GM21390 (cell line): Measurements from ENCODE around the gene RABGAP1.

Experiments used
- ATAC-seq: cut with Tn5 transposase; IDR thresholded peaks from one replicate; pipeline ENCODE4 v1.9.1; 2021; ENCODE audit not compliant: unreplicated experiment

Gene RABGAP1

GRCh38 chr9:123074628-123075027 is 133.8 kb downstream of the RABGAP1 start:
- ATAC-seq, result no peak

DNA sequence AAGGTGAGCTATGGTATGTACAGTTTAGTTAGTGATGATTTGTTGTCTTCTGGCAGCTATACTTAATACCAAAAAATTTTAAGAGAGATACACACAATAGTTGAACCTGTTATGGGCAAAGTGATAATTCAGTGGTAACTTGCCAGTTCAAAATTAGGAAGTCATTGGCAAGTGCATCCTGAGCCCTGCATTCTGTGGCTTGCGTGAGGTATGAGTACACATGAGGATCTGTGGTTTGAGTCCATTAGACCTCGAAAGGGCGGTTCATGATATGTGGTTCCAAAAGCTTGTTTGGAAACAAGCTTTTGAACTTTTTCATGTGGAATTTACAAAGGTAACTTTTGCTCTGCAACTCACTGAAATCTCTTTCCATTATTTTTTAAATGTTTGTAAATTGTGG is 139.6 kb downstream of the RABGAP1 start:
- no peak for ATAC-seq

GRCh38 chr9:123081824-123082223 is 141.0 kb downstream of the RABGAP1 start:
- no peak for ATAC-seq

DNA sequence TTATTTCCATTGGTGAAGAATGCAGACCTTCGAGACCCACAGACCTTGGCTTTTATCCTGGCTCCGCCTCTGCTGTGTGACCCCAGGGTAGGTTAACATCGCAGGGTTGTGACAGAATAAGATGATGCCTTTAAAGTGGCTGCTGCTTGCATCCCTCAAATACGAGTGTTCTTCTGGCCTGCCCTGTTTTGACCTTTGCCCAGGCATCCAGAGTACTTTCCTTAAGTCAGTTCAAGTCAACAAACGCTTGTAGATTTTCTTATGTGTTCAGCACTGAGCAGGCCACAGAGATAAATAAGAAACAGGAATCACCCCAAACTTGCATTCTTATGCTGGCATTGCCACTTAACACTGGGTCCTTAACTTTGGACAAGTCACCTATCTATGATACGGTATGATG is 142.9 kb downstream of the RABGAP1 start:
- no peak for ATAC-seq

GRCh38 chr9:123084256-123084655 is 143.4 kb downstream of the RABGAP1 start:
- no peak for ATAC-seq

DNA sequence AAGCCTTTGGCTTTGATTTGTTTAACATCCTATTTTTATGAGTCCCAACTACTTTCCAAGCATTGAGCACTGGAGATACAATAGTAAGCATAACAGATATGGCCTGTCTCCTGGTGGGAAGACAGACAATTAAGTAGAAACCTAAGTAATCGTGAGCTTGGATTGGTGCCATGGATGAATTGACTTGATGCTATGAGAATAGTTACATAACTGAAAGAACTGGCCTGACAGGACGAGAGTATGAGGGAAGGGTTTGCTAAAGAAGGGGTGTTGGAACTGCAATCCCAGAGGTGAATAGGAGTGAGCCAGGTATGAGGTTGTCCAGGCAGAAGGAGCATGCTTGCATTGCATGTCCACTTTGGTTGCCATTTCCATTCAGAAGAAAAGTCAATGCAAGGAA is 145.1 kb downstream of the RABGAP1 start:
- no peak for ATAC-seq

GRCh38 chr9:123087359-123087888 is 146.6 kb downstream of the RABGAP1 start:
- no peak for ATAC-seq

DNA sequence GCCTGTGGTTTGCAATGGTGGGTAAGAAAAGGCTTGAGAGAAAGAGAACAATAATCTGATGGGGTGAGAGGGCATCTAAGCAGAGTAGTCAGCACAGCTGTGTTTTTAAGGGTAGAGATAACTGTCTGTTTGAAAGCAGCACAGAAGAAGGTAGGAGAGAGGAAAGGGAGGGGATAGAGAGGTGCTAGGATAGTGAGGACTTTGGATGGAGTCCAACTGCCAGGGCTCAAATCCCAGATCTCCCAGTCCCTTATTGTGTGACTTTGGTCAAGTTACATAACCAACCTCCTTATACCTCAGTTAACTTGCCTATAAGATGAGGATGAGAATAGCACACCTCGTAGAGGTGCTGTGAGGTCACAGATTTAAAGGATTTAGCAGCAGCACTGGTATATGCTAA is 148.2 kb downstream of the RABGAP1 start:
- no peak for ATAC-seq

DNA sequence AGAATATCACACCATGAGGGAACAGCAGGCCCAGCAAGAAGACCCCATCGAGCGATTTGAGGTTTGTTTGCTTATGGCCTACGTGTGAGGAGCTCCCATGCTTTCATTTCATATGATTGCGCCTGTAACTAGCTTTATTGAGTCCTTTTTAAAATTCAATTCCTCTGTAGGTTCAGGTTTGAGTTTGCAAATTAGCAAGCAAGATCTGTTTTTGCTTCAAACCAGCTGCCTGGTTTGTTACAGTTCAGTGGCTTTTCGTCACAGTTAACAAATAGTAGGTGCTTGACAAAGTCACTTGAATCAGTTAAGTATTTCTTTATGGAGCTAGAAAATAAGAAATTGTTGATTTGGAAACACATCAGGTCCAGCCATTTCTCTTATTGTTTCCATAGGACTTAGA is 149.0 kb downstream of the RABGAP1 start:
- ATAC-seq, result no peak

DNA sequence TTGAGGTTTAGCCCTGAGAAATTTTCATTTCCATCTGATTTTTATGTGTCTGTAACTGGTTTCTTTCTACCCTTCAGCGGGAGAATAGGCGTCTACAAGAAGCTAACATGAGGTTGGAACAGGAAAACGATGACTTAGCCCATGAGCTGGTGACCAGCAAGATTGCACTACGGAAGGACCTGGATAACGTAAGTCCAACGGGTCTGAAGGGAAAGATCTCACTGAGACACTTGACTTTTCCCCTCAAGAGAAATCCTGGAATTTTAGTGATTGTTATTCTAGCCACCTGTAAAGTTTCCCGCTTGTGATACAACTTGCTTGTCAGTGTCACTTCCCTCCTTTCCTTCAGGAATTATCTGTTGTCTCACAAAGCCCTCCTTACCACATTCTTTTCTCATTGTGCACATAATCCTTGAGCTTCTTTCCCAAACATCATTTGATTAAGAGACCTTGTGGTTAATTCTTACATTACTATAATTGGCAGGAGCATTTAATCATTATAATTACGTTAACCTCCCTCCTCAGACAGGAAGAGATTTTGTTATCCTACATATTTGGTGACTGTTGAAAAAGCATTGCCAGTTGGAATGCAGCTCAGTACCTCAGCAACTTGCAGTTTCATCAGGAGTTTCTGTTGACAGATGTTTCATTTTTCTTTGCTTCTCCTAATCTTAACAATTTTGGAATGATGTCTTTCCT is 149.5 kb downstream of the RABGAP1 start:
- ATAC-seq, result no peak

GRCh38 chr9:123090956-123091355 is 150.1 kb downstream of the RABGAP1 start:
- no peak for ATAC-seq

DNA sequence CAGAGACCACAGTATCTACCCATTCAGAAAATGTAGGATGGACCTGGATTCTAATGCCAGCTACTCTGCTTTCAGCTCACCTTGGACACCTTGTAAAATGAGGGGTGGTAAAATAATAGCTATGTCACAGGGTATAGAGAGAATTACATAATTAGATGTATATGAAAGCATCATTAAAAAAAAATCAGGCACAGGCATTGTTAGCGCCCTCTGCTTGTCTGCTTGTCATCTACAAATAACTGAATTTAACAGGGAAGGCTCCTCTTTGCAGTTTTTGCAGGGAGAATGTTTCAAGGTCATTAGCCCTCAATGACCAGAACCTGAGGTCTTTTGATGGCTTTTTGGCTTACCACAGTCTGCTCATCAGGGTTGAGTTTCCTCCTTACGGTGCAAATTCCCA is 150.6 kb downstream of the RABGAP1 start:
- no peak for ATAC-seq

DNA sequence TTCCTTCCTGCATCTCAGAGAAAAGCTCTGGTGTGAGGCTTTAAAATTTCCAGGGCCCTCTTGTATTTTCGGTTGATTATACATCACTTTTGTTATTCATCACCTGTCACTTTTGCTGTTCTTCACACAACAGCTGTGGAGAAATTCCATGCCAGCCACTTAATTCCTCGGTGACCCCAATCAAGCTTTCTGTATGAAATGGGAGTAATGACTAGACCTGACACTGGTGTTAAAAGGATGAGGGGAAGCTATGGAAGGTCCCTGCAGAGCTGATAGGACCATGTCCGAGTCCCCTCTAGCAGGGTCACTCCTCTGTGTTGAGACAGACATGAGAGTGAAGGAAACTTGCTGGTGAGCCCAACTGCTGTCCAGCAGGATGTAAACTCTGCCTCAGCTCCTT is 152.3 kb downstream of the RABGAP1 start:
- no peak for ATAC-seq

- no peak for ATAC-seq
Observed at GRCh38 chr9:123096987-123097386, 156.2 kb downstream of the RABGAP1 start.

DNA sequence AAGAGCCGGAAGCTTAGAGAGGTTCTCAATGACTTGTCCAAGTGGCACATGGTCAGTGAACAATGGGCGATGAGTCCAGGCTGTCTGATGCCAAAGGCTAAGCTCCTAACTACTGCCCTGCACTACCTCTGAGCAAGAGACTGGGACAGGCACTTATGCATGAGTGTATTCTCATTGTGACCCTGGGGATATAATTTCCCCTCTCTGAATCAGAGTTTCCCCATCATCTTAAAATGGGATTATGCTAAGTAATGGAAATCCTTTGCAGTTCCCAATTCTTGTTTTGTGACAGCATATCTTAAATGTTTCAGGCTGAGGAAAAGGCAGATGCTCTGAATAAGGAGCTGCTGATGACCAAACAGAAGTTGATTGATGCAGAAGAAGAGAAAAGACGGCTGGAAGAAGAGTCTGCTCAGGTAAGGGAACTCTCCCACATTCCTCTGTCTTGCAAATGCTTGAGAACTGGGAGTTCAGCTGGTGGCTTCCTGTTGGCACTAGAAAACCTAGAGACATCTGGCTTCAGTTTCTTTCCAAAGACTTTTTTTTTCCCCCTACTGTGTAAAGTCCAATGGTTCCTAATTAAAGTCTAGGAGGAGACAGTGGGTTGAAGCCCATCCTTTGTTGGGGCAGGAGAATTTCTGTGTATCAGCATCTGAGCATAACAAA is 156.7 kb downstream of the RABGAP1 start:
- no peak for ATAC-seq

DNA sequence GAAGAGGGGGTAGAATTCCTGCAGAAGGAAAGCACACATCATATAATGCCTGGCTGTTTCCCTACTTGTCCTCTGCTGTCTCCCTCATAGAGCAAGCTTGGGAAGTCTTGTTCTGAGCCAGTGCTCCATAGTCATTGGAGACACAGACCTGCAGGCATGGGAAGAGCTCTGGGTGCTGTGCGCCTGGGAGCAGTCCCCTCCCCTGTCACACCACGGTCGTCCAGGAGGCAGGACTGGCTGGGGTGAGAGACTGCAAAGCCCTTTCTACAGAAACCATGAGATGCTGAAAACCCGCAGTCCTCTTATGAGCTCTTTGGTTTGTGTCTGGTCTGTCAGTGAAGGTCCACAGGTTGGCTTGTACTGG is 157.3 kb downstream of the RABGAP1 start:
- no peak for ATAC-seq

DNA sequence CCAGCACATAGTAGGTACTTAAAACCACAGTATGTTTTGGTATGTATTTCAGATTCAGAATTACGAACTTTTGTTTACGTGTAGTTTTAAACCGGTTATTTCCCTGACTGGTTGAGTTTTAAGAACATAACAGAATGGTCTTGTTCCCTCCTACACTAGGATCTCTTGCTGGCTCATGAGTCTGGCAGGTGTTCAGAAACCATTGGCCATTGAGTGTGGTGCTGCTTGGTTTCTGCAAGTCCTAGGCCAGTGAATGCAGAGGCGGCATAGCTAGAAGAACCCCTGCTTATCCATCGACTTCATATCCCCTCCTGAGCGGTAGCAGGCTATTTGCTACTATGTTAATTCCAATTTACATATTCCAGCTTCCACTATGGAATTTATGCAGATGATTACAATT is 158.2 kb downstream of the RABGAP1 start:
- ATAC-seq, result no peak

- no peak for ATAC-seq
Observed at GRCh38 chr9:123099548-123099947, 158.7 kb downstream of the RABGAP1 start.

DNA sequence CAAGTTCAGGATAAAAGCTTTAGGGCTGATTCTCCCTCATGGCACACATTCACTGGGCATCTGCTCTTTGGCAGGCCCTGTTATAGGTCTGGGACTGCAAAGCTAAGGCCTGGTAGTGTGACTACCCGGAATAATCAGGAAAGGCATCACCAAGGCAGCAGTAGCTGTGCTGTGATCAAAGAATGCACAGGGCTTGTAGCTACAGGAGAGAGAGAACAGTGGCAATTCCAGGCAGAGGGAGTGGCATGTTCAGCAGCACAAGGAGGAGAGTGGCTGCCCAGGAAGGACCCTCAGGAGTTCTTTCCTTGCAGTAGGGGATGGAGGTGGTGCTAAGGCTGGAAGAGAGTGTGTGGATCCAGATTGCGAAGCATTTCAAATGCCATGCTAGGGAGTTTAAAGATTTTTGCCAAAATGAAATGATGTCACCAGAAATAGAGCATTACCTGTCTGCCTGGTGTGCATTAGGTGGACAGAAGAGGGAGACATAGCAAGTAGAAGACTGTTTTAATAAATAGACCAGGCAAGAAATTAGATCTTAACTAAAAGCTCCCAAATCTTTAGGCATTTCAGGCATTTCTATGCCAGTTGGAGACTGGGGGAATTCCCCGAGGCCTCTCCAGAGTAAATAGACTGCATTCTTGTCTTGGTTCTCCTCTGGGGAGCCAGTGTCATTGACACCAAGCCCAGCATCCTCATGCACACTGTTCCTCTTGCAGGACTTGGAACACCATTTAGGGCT is 161.7 kb downstream of the RABGAP1 start:
- no peak for ATAC-seq

- ATAC-seq, result no peak
Observed at GRCh38 chr9:123104807-123105206, 164.0 kb downstream of the RABGAP1 start.

DNA sequence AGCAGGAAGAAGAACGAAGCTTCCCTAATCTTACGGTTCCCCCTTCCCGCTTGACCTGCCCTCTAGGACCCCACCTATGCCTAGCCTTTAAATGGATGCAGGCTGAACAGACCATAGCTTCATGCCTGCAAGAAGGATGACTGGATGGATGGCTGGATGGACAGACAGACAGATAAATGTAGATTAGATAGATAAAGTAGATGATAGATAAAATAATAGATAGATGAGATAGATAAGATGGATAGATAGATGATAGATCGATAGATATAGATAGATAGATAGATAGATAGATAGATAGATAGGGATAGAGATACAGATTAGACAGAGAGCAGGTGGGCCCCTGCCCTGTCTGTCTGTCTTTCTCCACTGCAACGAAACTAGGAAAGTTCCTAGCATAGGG is 164.7 kb downstream of the RABGAP1 start:
- ATAC-seq, result no peak
